A673 (cell line): ENCODE measurements around the gene MEGF11. TPM values are rescaled to one million over a fixed set of nuclear protein-coding genes. Genes with fewer than 3 reads are reported as not detected.

ENCODE experiments used
- BruUV-seq: library from RNA; stranded (reverse); fragments of 400-500 nt; replicated peaks from 2 replicates; lab custom pipeline; 2021; lab: Mats Ljungman, UMichigan
- CTCF ChIA-PET: fragments of 300-600 bp; sonication (Branson Sonifier 250); formaldehyde crosslinking; loops from one replicate; lab custom pipeline; 2022; ENCODE audit warnings: antibody characterized with exemption; lab: Charles Lee
- POLR2A ChIA-PET: fragments of 300-600 bp; sonication (Branson Sonifier 250); formaldehyde crosslinking; loops from one replicate; lab custom pipeline; 2022; ENCODE audit warnings: antibody characterized with exemption; ENCODE audit not compliant: low non-redundant PET; lab: Charles Lee
- DNase-seq: peaks from one replicate; pipeline ENCODE4 v3.0.0-alpha.2; 2015; ENCODE audit warnings: low spot score
- H3K27ac ChIP-seq: fragments of 200-600 bp; sonication (generic); 2 replicates; pipeline ENCODE4 v1.5.1; 2016; ENCODE audit warnings: mixed run types, low read depth, mild to moderate bottlenecking, mixed read lengths, antibody characterized with exemption, low read length; ENCODE audit not compliant: poor library complexity, severe bottlenecking
- H3K27me3 ChIP-seq: fragments of 200-600 bp; sonication (generic); replicated peaks from 2 replicates; pipeline ENCODE4 v1.6.1; 2017; ENCODE audit warnings: mixed run types, low read depth, mild to moderate bottlenecking, mixed read lengths, antibody characterized with exemption, low read length; ENCODE audit not compliant: insufficient read depth, poor library complexity
- H3K36me3 ChIP-seq: fragments of 200-600 bp; sonication (generic); 2 replicates; pipeline ENCODE4 v1.6.1; 2016; ENCODE audit warnings: mixed run types, mild to moderate bottlenecking, mixed read lengths, antibody characterized with exemption, low read length; ENCODE audit not compliant: insufficient read depth, poor library complexity, severe bottlenecking
- H3K4me1 ChIP-seq: fragments of 200-600 bp; sonication (generic); 2 replicates; pipeline ENCODE4 v1.6.1; 2017; ENCODE audit warnings: mixed run types, mild to moderate bottlenecking, mixed read lengths, antibody characterized with exemption, low read length; ENCODE audit not compliant: insufficient read depth, poor library complexity, severe bottlenecking
- H3K4me3 ChIP-seq: fragments of 200-600 bp; sonication (generic); 2 replicates; pipeline ENCODE4 v1.5.1; 2016; ENCODE audit warnings: low read depth, mixed run types, mild to moderate bottlenecking, mixed read lengths, low read length; ENCODE audit not compliant: poor library complexity, severe bottlenecking
- H3K9me3 ChIP-seq: fragments of 200-600 bp; sonication (generic); 2 replicates; pipeline ENCODE4 v1.6.1; 2016; ENCODE audit warnings: mixed run types, low read depth, mild to moderate bottlenecking, mixed read lengths, antibody characterized with exemption, low read length; ENCODE audit not compliant: poor library complexity, severe bottlenecking
- CTCF ChIP-seq: fragments of 300-800, 200-600 bp; sonication (generic); conservative IDR thresholded peaks from 2 replicates; pipeline ENCODE4 v1.5.1; 2017; ENCODE audit warnings: low read depth, mild to moderate bottlenecking, antibody characterized with exemption, low read length, moderate library complexity, mixed read lengths
- EZH2 ChIP-seq: fragments of 200-600 bp; sonication (generic); IDR thresholded peaks from 2 replicates; pipeline ENCODE4 v1.6.1; 2017; ENCODE audit warnings: borderline replicate concordance, low read depth, mild to moderate bottlenecking, mixed read lengths, antibody characterized with exemption, low read length; ENCODE audit not compliant: poor library complexity, severe bottlenecking
- intact Hi-C: fragments of 100-400 bp; cut with micrococcal nuclease; formaldehyde crosslinking; loops from one replicate; pipeline ENCODE4 v1.10.0; 2022; ENCODE audit not compliant: unreplicated experiment
- total RNA-seq: library from RNA; stranded (reverse); gene quantifications from 2 replicates; pipeline ENCODE4 v1.2.3, GENCODE V29; 2021

MEGF11 gene
- total RNA-seq, 1 experiment from 2014 or later = 0.43 TPM

- H3K27ac ChIP-seq = no peak overlapping the region
- TF ChIP-seq CTCF (no peak), EZH2 (no peak)
- H3K9me3 ChIP-seq = no peaks in the 10 kb centered on the region
- BruUV-seq = no TSS peak
- ChIA-PET CTCF (no interaction called here), POLR2A (no interaction called here)
- H3K36me3 ChIP-seq = no peaks in the 10 kb centered on the region
- intact Hi-C loops = no loop called here
- DNase-seq = no peak
- no peak overlapping the region for H3K4me3 ChIP-seq
- no peaks in the 10 kb centered on the region for H3K4me1 ChIP-seq
- H3K27me3 ChIP-seq = peaks cover 31% of the 10 kb centered on the region
These were observed 106.1 kb downstream of the MEGF11 start for GRCh38 chr15:66147440-66147839.

- CTCF ChIA-PET = no interaction called here
- Histone ChIP-seq H3K36me3 (no peaks in the 10 kb centered on the region), H3K9me3 (no peaks in the 10 kb centered on the region), H3K4me3 (no peak overlapping the region), H3K27me3 (peaks cover 20% of the 10 kb centered on the region), H3K27ac (no peak overlapping the region), H3K4me1 (no peaks in the 10 kb centered on the region)
- BruUV-seq = no TSS peak
- intact Hi-C loops = no loop called here
- POLR2A ChIA-PET = no interaction called here
- DNase-seq = no peak
- TF ChIP-seq EZH2 = no peak
- TF ChIP-seq CTCF = no peak
These were observed 107.8 kb downstream of the MEGF11 start for GRCh38 chr15:66145726-66146182.

GRCh38 chr15:66144978-66145725, 108.4 kb downstream of the MEGF11 start:
- Histone ChIP-seq H3K36me3 (no peaks in the 10 kb centered on the region), H3K9me3 (no peaks in the 10 kb centered on the region), H3K4me1 (no peaks in the 10 kb centered on the region), H3K27me3 (peaks cover 14% of the 10 kb centered on the region), H3K27ac (no peak overlapping the region), H3K4me3 (no peak overlapping the region)
- POLR2A ChIA-PET = no interaction called here
- CTCF ChIA-PET = no interaction called here
- no TSS peak for BruUV-seq
- no peak for TF ChIP-seq CTCF
- no peak for TF ChIP-seq EZH2
- intact Hi-C loops = no loop called here
- DNase-seq = no peak
